Rectal smooth muscle tissue (tissue), 1 donor: Measurements from ENCODE around the gene PLEKHA8.
A peak's percentile ranks its signal among the peaks of the same experiment; 100 is the strongest.

Source experiments
- H3K27ac ChIP-seq: one replicate; pipeline ENCODE4 v1.7.0; 2013; ENCODE audit warnings: low read depth, low read length, inconsistent platforms
- H3K27me3 ChIP-seq: one replicate; pipeline ENCODE4 v1.7.0; 2013; ENCODE audit warnings: low read length; ENCODE audit not compliant: control insufficient read depth, insufficient read depth
- H3K36me3 ChIP-seq: one replicate; pipeline ENCODE4 v1.7.0; 2013; ENCODE audit warnings: low read length; ENCODE audit not compliant: control insufficient read depth, insufficient read depth
- H3K4me1 ChIP-seq: one replicate; pipeline ENCODE4 v1.7.0; 2013; ENCODE audit warnings: low read length; ENCODE audit not compliant: control insufficient read depth, insufficient read depth
- H3K4me3 ChIP-seq: one replicate; pipeline ENCODE4 v1.7.0; 2013; ENCODE audit warnings: low read length
- H3K9ac ChIP-seq: one replicate; pipeline ENCODE4 v1.7.0; 2013; ENCODE audit warnings: low read length

Gene PLEKHA8

GRCh38 chr7:30171766-30172447 lies 143.7 kb downstream of the PLEKHA8 start:
- Histone ChIP-seq H3K27ac (no peak overlapping the region), H3K4me3 (no peak overlapping the region), H3K4me1 (peaks cover 16% of the 10 kb centered on the region), H3K36me3 (no peaks in the 10 kb centered on the region), H3K9ac (no peak overlapping the region), H3K27me3 (no peaks in the 10 kb centered on the region)

- H3K27ac ChIP-seq: peak overlapping the region; percentile 69
- no peaks in the 10 kb centered on the region for H3K27me3 ChIP-seq
- H3K36me3 ChIP-seq: no peaks in the 10 kb centered on the region
- H3K9ac ChIP-seq: no peak overlapping the region
- peaks cover 16% of the 10 kb centered on the region for H3K4me1 ChIP-seq
- H3K4me3 ChIP-seq: no peak overlapping the region
Measured at GRCh38 chr7:30172451-30172850, 144.2 kb downstream of the PLEKHA8 start.

DNA sequence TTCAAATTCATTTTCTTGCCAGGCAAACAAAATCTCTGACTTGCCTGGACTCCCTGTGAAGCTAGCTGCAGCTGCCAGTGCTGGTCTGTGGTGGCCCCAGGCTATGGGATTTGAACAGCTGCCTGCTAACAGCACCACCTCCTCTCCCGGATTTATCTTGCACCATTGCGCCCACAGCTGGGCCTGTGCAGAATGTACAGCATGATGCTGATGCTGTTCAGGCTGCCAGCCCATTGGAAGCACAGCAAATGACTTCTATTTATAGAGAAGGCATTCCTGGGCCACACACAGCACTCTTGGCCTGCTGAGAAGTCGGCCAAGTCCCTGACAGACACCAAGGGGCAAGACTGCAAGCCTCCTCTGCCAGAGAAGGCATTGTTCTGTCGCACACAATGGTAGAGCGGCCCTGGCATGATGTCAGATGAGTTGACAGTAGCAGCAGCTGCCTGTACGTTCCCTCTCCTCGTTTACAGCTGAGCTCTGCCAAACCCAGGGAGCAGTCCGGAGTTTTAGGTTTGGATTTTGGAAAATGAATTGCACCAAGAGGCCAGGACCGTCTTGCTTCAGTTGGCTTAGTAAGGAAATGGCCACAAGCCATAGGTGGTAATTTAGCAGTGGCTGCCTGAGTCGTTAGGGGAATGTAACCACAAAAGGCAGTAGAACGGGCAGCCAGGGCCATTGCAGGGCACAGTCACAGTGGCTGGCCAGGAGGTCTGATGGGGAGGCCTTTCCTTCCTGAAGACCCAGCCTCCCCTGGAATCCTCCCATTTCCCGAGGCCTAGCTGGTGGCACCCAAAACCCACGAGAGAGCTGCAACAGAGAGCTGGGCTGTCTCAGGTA lies 145.1 kb downstream of the PLEKHA8 start:
- no peaks in the 10 kb centered on the region for H3K27me3 ChIP-seq
- H3K27ac ChIP-seq: peak overlapping the region; percentile 69
- H3K9ac ChIP-seq: no peak overlapping the region
- peaks cover 16% of the 10 kb centered on the region for H3K4me1 ChIP-seq
- H3K4me3 ChIP-seq: no peak overlapping the region
- no peaks in the 10 kb centered on the region for H3K36me3 ChIP-seq

DNA sequence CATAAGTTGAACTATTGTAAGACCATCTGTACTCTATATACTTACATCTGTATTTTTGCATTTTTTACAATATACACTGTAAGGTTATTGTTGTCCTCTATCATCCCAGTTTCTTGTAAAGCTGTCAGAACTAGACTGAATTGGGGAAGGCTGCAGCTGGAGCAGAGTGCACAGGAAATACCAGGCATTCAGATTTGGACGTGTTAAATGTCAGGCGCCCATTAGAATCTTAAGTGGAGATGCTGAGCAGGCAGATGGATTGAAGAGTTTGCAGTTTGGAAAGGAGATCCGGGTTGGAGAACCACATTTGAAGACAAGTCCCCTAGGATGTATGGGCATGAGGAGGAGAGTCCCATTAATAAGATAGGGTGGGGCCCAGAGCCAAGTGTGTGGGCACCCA lies 147.0 kb downstream of the PLEKHA8 start:
- peaks cover 18% of the 10 kb centered on the region for H3K4me1 ChIP-seq
- H3K4me3 ChIP-seq: no peak overlapping the region
- no peaks in the 10 kb centered on the region for H3K27me3 ChIP-seq
- no peaks in the 10 kb centered on the region for H3K36me3 ChIP-seq
- H3K27ac ChIP-seq: no peak overlapping the region
- H3K9ac ChIP-seq: no peak overlapping the region

GRCh38 chr7:30175636-30176147 lies 147.5 kb downstream of the PLEKHA8 start:
- Histone ChIP-seq H3K27ac (no peak overlapping the region), H3K4me1 (peaks cover 18% of the 10 kb centered on the region), H3K27me3 (no peaks in the 10 kb centered on the region)

GRCh38 chr7:30176463-30177109 lies 148.4 kb downstream of the PLEKHA8 start:
- Histone ChIP-seq H3K9ac (no peak overlapping the region), H3K27ac (no peak overlapping the region), H3K4me1 (peaks cover 18% of the 10 kb centered on the region)

More at GRCh38 chr7:30175636-30176147, 147.5 kb downstream of the PLEKHA8 start:
- Histone ChIP-seq H3K36me3 (no peaks in the 10 kb centered on the region), H3K9ac (no peak overlapping the region), H3K4me3 (no peak overlapping the region)

DNA sequence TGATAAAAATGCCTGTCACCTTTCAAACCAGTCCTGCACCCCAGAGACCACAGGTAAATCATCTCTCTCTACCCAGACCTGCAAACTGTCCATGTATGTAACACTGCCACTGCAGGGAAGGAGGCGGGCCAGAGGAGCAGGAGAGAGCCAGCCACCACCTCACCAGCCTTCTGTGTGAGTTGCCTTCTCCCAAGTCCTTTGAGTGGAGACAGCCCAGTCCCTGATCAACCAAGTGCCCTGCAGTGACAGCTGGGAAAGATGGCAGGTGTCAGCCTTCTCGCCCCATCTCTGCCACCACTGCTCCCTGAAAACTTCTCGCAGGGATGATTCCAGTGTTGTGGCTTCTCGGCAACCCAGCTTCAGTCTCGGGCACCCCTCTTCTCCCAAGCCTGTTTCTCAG lies 149.0 kb downstream of the PLEKHA8 start:
- no peak overlapping the region for H3K27ac ChIP-seq
- no peaks in the 10 kb centered on the region for H3K27me3 ChIP-seq
- H3K4me1 ChIP-seq: peaks cover 18% of the 10 kb centered on the region
- no peak overlapping the region for H3K4me3 ChIP-seq
- no peak overlapping the region for H3K9ac ChIP-seq
- H3K36me3 ChIP-seq: no peaks in the 10 kb centered on the region

More at GRCh38 chr7:30176463-30177109, 148.4 kb downstream of the PLEKHA8 start:
- Histone ChIP-seq H3K27me3 (no peaks in the 10 kb centered on the region), H3K4me3 (no peak overlapping the region), H3K36me3 (no peaks in the 10 kb centered on the region)

DNA sequence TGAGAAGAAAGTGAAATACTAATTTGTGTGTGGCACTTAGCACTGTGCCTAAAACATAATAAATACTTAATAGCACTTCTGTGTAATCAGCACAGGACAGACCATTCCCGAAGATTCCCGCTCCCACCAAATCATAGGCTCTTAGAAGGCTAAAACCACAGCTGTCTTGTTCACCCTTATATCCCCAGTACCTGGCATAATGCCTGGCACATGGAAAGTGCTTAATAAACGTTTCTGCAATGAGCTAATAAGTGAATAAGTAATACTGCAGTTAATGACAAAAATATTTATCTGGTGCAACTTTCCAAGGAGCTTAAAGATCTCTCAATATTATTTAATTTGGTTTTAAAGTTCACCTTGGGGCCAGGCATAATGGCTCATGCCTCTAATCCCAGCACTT lies 149.8 kb downstream of the PLEKHA8 start:
- peaks cover 11% of the 10 kb centered on the region for H3K4me1 ChIP-seq

DNA sequence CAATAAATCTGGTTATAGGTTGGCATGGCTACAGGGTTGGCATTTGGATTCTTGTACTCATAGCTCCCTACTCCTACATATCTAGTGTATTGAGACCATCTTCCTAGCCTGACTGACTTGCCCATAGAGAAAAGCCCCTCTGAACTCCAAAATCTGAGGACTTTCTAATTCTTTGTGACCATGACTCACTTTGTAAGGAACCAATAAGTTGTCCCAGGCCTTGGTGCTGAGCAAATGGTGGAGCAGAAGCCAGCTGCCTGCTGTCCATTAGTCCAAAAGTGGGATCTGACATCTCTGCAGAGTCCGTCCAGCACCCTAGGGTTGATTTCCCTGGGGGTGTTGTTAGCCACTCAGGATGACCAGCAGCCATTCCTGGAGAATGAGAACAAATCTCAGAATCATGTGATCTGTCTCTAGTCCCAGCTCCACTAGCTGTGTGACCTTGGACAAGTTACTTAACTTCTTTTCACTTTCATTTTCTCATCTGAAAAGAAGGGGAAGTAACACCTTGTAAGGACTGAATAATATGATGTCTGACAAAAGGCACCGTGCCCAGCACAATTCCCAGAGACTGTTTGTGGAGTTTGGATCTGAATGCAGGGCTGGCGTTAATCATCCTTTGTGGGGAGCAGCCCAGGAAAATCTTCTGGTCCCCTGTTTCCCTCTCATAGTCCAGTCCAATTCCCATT lies 150.7 kb downstream of the PLEKHA8 start:
- Histone ChIP-seq H3K36me3 (no peaks in the 10 kb centered on the region), H3K4me1 (peaks cover 2% of the 10 kb centered on the region), H3K27me3 (no peaks in the 10 kb centered on the region), H3K9ac (no peak overlapping the region), H3K4me3 (no peak overlapping the region), H3K27ac (no peak overlapping the region)

More for the DNA sequence above, 149.8 kb downstream of the PLEKHA8 start:
- no peaks in the 10 kb centered on the region for H3K27me3 ChIP-seq
- H3K27ac ChIP-seq: no peak overlapping the region
- no peak overlapping the region for H3K9ac ChIP-seq
- no peak overlapping the region for H3K4me3 ChIP-seq
- H3K36me3 ChIP-seq: no peaks in the 10 kb centered on the region
